ENCODE data around the gene YWHAQ.
A peak's percentile ranks its signal among the peaks of the same experiment; 100 is the strongest.

YWHAQ gene

DNA sequence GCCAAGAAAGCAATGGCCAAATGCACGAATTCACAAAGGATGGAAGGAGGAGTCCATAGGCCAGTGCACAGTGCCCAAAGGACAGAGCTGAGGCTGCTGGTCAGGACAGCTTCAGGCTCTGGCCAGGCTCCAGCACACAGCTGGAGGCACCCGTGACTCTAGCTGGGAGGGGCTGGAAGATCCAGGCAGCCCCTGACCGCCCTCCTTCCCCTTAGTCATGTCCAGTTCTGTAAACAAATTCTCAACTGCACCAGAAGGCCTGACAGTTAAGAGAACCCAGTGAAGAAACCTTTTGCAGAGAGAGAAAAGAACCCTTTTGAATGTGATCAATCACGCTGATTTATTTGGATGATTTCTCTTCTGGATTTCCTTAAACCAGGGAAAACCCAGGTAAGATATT is 7.7 kb upstream of the YWHAQ start:
- peak; percentile 80 for DNase-seq (ENCODE audit: low read depth)
- TF ChIP-seq, protein P1, sequence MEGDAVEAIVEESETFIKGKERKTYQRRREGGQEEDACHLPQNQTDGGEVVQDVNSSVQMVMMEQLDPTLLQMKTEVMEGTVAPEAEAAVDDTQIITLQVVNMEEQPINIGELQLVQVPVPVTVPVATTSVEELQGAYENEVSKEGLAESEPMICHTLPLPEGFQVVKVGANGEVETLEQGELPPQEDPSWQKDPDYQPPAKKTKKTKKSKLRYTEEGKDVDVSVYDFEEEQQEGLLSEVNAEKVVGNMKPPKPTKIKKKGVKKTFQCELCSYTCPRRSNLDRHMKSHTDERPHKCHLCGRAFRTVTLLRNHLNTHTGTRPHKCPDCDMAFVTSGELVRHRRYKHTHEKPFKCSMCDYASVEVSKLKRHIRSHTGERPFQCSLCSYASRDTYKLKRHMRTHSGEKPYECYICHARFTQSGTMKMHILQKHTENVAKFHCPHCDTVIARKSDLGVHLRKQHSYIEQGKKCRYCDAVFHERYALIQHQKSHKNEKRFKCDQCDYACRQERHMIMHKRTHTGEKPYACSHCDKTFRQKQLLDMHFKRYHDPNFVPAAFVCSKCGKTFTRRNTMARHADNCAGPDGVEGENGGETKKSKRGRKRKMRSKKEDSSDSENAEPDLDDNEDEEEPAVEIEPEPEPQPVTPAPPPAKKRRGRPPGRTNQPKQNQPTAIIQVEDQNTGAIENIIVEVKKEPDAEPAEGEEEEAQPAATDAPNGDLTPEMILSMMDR (IDR thresholded peaks at IDR 0.05; ENCODE audit: control insufficient read depth, insufficient read depth, low read depth, low read length, missing control alignments) = no peak
- H3K4me3 ChIP-seq (ENCODE audit: control insufficient read depth, low read depth, low read length) = no peak overlapping the region

DNA sequence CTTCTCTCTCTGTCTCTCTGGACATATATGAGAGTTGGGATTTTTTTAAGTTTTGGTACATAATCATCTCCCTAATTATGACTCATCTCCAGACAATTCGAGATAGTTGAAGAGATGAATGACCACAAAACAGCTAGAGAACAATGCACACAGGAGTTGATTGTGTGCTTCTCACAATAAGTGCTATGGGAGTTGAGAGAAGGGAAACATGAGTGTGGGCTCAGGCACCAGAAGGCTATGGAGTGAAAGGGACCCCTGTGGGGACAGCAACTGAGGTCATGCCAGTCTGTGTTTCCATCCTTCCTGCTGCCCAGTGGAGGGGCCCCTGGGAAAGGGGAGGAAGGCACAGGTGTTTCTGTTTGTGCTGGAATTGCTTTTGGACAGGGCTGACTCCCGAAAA is 6.5 kb upstream of the YWHAQ start:
- no peak overlapping the region for H3K4me3 ChIP-seq (ENCODE audit: control insufficient read depth, low read depth, low read length)
- TF ChIP-seq, protein P1 (IDR thresholded peaks at IDR 0.05; ENCODE audit: control insufficient read depth, insufficient read depth, low read depth, low read length, missing control alignments) = no peak
- DNase-seq (ENCODE audit: low read depth) = no peak

DNA sequence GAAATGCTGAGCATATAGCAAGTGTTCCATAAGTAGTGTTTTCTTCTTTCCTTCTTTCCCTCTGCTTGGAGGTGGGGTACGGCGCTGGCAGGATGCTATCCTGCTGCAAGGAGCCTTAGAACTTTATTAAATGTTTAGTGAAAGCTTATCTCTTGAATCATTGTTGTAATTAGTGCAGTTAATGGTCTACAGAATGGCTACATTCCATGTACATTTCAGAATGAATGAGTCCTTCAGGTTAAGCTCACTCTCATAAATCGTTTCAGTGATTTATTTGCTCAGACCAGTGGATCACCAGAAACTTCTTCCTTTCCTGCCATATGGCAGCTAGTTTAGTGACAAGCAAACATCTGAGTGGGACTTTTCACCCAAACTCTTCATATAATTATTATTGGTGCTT is 3.3 kb upstream of the YWHAQ start:
- no peak for DNase-seq (ENCODE audit: low read depth)
- TF ChIP-seq, protein P1 (IDR thresholded peaks at IDR 0.05; ENCODE audit: control insufficient read depth, insufficient read depth, low read depth, low read length, missing control alignments) = no peak
- H3K4me3 ChIP-seq (ENCODE audit: control insufficient read depth, low read depth, low read length) = no peak overlapping the region

DNA sequence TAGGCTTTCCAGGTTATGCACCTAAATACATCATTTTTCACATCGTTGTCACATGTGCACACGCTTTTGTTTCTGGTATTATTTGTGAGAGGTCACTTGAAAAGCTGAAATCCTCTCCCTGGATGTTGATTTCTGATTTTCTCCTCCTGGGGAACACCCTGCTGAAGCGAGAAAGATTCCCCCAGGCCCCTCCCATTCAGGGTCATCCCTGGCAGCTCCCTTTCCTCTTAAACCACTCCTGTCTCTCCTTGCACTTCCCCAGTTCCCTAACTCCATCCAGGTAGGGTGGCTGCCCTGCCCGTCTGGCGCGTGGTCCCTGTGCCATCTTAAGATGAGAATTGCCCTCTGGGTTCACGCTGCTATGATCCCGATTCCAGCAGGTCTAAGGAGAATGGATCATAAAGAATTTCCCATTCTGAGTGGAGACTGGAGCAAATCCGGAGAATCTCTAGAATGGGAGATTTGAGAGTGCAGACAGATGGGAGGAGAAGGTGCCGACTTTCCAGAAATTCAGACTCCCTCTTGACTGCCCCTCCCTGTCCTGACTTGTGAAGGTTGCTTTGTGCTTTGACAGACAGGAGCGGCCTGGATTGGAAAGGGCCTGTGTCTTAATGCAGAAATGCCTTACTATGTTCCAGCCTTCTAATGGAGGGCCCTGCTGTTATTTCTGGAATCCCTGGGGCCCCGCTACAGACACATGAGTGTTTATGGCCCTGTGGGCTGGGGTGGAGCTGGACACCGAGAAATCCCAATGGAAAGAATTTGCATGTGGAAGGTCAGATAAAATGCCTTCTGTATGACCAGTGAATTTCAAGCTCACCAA is 1.3 kb upstream of the YWHAQ start:
- H3K4me3 ChIP-seq (ENCODE audit: control insufficient read depth, low read depth, low read length) = no peak overlapping the region
- TF ChIP-seq, protein P1 (IDR thresholded peaks at IDR 0.05; ENCODE audit: control insufficient read depth, insufficient read depth, low read depth, low read length, missing control alignments) = no peak

DNA sequence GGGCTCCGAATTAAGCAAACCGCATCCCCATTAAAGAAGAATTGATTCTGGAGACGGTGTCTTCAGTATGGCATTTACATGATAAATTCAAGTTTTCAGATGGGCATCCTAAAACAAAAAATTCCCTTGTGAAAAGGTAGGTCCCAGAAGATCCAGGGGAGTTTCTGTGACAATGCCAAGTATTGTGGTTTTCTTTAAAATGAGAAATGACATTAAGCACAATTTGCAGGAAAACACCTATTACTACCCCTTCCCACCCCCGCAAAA is 689 bp upstream of the YWHAQ start:
- TF ChIP-seq, protein P1 (IDR thresholded peaks at IDR 0.05; ENCODE audit: control insufficient read depth, insufficient read depth, low read depth, low read length, missing control alignments) = no peak
- H3K4me3 ChIP-seq (ENCODE audit: control insufficient read depth, low read depth, low read length) = peak overlapping the region; percentile 50
- no peak for DNase-seq (ENCODE audit: low read depth)

More for the DNA sequence above, 1.3 kb upstream of the YWHAQ start:
- no peak for DNase-seq (ENCODE audit: low read depth)

DNA sequence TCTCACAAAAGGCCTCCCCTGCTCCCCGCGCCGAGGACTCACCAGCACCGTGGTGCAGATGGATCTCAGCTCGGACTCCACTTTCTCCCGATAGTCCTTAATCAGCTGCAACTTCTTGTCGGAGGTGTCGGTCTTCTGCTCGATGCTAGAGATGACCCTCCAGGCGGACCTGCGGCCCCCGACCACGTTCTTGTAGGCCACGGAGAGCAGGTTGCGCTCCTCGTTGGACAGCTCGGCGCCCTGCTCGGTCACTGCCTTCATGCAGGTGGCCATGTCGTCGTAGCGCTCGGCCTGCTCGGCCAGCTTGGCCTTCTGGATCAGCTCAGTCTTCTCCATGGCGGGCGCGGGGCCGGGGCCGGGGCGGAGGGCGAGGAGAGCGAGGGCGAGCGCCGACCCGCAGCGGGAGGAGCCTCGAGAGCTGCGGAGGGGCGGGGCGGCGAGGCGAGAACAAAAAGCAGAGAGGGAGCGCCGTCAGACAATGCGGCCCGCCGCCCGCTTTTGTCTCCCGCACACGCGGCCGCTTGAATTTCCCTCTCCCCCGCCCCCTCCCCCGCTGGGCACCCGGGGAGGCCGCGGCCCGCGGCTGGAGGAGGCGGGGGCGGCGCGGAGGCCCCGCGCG is 571 bp downstream of the YWHAQ start:
- TF ChIP-seq, protein P1 (IDR thresholded peaks at IDR 0.05; ENCODE audit: control insufficient read depth, insufficient read depth, low read depth, low read length, missing control alignments) = no peak

More for the DNA sequence above, 571 bp downstream of the YWHAQ start:
- H3K4me3 ChIP-seq (ENCODE audit: control insufficient read depth, low read depth, low read length) = peak overlapping the region; percentile 86
- DNase-seq (ENCODE audit: low read depth) = no peak

Data from AG09309 (cell line).